GM06990 (cell line): ENCODE data around the gene RPUSD4.
A peak's percentile ranks its signal among the peaks of the same experiment; 100 is the strongest.

Experiments
- DNase-seq: peaks from one replicate; pipeline ENCODE4 v3.0.0-alpha.2; 2011; ENCODE audit not compliant: insufficient read length; ENCODE audit errors: extremely low read depth
- H3K27me3 ChIP-seq: replicated peaks from 2 replicates; pipeline ENCODE4 v1.6.0; 2011; ENCODE audit warnings: low read length; ENCODE audit not compliant: control insufficient read depth, insufficient read depth
- H3K36me3 ChIP-seq: 2 replicates; pipeline ENCODE4 v1.5.1; 2011; ENCODE audit warnings: low read length; ENCODE audit not compliant: control insufficient read depth, insufficient read depth
- H3K4me3 ChIP-seq: replicated peaks from 2 replicates; pipeline ENCODE4 v1.5.1; 2011; ENCODE audit warnings: low read depth, mild to moderate bottlenecking, control low read depth, low read length
- CTCF ChIP-seq: IDR thresholded peaks from 2 replicates; pipeline ENCODE4 v1.5.1; 2011; ENCODE audit warnings: low read length, control low read depth, mild to moderate bottlenecking, inconsistent platforms; ENCODE audit not compliant: insufficient read depth, poor library complexity, severe bottlenecking

RPUSD4 gene

GRCh38 chr11:126197277-126197939, 14.0 kb downstream of the RPUSD4 start:
- H3K4me3 ChIP-seq, result no peak overlapping the region
- H3K36me3 ChIP-seq, result peaks cover 29% of the 10 kb centered on the region
- no peak for TF ChIP-seq CTCF
- no peaks in the 10 kb centered on the region for H3K27me3 ChIP-seq
- DNase-seq, result no peak

- no peak for DNase-seq
- no peak overlapping the region for H3K4me3 ChIP-seq
- H3K36me3 ChIP-seq, result peaks cover 21% of the 10 kb centered on the region
- no peaks in the 10 kb centered on the region for H3K27me3 ChIP-seq
- no peak for TF ChIP-seq CTCF
Observed at GRCh38 chr11:126195119-126195518, 16.3 kb downstream of the RPUSD4 start.

GRCh38 chr11:126194121-126194543, 17.3 kb downstream of the RPUSD4 start:
- no peak for DNase-seq

GRCh38 chr11:126193038-126193478, 18.4 kb downstream of the RPUSD4 start:
- Histone ChIP-seq H3K36me3 (peaks cover 16% of the 10 kb centered on the region), H3K4me3 (no peak overlapping the region), H3K27me3 (no peaks in the 10 kb centered on the region)
- no peak for DNase-seq
- TF ChIP-seq CTCF, result no peak

More at GRCh38 chr11:126194121-126194543, 17.3 kb downstream of the RPUSD4 start:
- Histone ChIP-seq H3K4me3 (no peak overlapping the region), H3K27me3 (no peaks in the 10 kb centered on the region), H3K36me3 (peaks cover 21% of the 10 kb centered on the region)
- peak; percentile 58 for TF ChIP-seq CTCF

GRCh38 chr11:126192361-126192760, 19.1 kb downstream of the RPUSD4 start:
- peaks cover 11% of the 10 kb centered on the region for H3K36me3 ChIP-seq
- no peak overlapping the region for H3K4me3 ChIP-seq
- H3K27me3 ChIP-seq, result no peaks in the 10 kb centered on the region
- no peak for TF ChIP-seq CTCF
- DNase-seq, result no peak

GRCh38 chr11:126191379-126192073, 19.9 kb downstream of the RPUSD4 start:
- H3K27me3 ChIP-seq, result no peaks in the 10 kb centered on the region
- TF ChIP-seq CTCF, result no peak
- peaks cover 8% of the 10 kb centered on the region for H3K36me3 ChIP-seq
- no peak for DNase-seq
- H3K4me3 ChIP-seq, result no peak overlapping the region
